DMS153 treated with DMSO at 0.1 percent for 48 hours (cell line): ENCODE measurements around the gene HIPK2.

Experiments
- DNase-seq: peaks from one replicate; lab custom pipeline; 2025; ENCODE audit not compliant: unreplicated experiment; lab: John Stamatoyannopoulos, UW

Gene HIPK2

DNA sequence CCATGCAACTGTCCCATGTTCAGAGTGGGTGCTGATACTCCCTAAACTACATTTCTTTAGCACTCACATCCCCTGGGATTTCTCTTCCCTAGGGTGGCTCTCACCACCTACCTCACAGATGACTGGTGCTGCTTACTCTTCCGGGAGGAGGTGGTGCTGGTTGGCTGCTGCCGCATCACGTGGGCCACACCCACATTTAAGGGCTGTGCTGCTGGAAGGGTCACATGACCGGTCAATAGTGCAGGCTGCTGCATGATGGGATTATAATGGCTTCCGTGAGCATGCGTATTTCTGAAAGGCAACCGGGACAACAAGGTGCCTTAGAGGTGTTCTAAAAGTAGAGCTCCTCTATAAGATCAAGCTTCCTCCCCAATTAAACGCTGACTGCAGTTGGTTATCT is 177.5 kb downstream of the HIPK2 start:
- no peak for DNase-seq

- peak; percentile 7 for DNase-seq
These were observed 179.2 kb downstream of the HIPK2 start for GRCh38 chr7:139598642-139599041.

GRCh38 chr7:139597028-139597427 is 180.8 kb downstream of the HIPK2 start:
- no peak for DNase-seq

DNA sequence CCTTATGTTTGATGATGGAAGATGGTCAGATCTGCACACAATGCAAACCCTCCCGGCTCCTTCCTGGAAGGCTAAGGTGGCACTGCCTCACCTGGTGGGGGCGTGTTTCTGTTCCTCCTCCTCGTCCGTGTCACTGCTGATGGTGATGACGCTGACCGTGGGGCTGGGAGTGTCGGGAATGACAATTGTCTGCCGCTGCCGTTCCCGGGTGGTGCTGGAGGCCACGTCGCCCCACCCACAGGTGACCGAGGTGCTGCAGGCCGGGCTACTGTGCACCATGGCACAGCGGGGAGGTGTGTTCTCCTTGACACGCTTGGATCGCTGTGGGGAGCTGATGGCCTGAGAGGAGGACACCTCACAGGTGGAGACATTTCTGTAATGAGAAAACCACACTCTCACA is 181.2 kb downstream of the HIPK2 start:
- no peak for DNase-seq

DNA sequence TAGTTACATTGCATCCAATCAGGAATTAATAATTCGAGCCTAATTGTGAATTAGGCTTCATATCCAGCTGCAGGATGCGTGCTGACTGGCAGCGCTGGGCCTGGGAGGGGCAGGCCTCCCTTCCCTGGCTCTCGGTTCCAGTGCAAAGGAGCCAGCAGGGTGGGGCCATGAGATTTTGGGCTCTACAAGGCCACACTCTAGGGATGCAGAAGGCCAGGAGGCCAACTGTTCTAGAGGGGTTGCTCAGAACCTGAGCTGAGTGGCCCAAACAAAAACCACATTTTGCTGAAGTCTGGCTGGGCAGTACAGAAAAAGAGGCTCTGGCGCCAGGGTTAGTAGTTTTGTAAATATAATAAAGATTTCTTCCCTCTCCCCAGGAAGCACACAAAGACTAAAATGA is 182.0 kb downstream of the HIPK2 start:
- DNase-seq = no peak

GRCh38 chr7:139594911-139595476 is 182.8 kb downstream of the HIPK2 start:
- DNase-seq = no peak

GRCh38 chr7:139594090-139594489 is 183.7 kb downstream of the HIPK2 start:
- no peak for DNase-seq

DNA sequence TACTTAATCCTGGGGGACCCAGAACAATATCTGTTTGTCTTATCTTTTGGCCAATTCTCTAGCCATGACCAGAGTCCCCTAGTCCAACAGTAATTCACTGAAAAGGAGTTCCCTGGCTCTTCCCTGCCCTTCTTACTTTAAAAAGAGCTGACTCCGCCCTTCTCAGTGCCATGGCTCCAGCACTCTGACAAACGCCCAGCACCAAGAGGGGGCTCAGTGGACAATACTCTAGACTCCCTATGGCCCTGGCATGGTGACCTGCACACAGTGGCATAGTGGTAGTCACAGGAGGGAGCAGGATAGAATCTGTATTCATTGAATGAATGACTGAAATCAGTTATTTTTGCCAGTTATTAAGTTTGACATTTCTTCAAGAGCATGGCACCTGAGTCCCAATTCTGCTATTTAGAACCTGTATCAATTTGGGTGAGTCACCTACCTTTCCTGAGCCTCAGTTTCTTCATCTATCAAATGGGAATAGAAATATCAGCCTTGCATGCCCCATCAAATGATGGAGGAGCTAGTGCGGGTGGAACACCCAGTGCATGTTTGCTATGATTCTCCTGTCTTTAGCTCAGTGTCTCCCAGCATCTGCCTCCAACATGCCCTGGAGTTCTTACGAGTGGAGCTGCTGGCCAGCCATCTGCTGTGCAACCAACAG is 184.9 kb downstream of the HIPK2 start:
- no peak for DNase-seq

GRCh38 chr7:139591550-139592195 is 186.1 kb downstream of the HIPK2 start:
- DNase-seq = no peak

- DNase-seq = no peak
These were observed 188.3 kb downstream of the HIPK2 start for GRCh38 chr7:139589474-139589873.

DNA sequence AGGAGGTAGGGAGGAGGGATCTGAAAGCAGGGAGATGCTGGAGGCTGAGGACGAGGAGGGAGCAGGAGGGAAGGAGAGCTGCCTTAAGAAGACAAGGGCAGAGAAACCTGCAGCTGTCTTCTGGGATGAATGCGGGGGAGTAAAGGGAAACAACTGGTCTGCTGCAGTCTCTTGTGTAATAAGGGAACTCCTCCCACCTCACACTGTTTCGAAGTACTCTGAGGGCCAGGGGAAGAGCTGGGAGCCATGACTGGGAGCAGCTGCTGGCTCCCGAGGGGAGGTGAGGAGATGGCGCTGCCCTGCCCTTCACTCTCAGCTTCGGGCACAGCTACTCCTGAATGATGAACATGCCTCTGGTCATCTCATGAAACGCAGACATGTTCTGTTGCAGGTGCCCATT is 189.2 kb downstream of the HIPK2 start:
- DNase-seq = no peak

GRCh38 chr7:139587535-139587934 is 190.3 kb downstream of the HIPK2 start:
- no peak for DNase-seq

DNA sequence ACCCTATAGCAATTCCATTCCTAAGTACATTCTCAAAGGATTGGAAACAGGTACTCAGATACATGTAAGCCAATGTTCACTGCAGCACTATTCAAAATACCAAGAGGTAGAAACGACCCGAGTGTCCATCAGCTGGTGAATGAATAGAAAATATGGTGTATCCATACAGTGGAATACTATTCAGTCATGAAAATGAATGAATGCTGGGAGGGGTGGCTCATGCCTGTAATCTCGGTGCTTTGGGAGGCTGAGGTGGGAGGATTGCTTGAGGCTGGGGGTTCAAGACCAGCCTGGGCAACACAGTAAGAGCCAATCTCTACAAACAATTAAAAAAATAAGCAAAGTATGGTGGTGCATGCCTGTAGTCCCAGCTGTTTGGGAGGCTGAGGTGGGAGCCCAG is 191.5 kb downstream of the HIPK2 start:
- DNase-seq = no peak

- DNase-seq = no peak
These were observed 192.8 kb downstream of the HIPK2 start for GRCh38 chr7:139585042-139585441.

GRCh38 chr7:139583826-139584553 is 193.8 kb downstream of the HIPK2 start:
- no peak for DNase-seq

DNA sequence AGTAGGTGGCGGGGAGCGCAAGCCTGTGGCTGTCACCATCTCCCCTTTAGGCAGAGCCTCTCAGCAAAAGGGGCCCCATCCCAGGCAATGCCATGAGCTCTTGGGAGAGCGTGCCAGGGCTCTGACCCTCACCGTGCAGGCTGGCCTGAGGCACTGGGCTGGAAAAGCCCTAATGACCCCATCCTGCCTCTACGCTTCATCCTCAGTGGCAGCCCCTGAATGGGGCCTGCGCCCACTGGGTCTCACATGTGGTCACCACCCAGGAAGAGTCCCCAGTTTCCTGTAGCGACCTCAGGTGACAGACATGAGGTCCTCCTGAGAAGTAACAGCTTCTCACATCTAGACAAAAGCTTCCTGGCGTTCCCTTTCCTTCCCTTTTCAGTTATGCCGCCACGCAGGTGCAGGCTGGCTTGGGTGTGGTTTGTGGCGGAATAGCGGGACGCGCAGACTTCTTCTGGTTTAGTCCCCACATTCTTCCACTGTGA is 195.1 kb downstream of the HIPK2 start:
- no peak for DNase-seq

GRCh38 chr7:139582130-139582650 is 195.6 kb downstream of the HIPK2 start:
- no peak for DNase-seq

- no peak for DNase-seq
These were observed 197.4 kb downstream of the HIPK2 start for GRCh38 chr7:139580435-139580834.

DNA sequence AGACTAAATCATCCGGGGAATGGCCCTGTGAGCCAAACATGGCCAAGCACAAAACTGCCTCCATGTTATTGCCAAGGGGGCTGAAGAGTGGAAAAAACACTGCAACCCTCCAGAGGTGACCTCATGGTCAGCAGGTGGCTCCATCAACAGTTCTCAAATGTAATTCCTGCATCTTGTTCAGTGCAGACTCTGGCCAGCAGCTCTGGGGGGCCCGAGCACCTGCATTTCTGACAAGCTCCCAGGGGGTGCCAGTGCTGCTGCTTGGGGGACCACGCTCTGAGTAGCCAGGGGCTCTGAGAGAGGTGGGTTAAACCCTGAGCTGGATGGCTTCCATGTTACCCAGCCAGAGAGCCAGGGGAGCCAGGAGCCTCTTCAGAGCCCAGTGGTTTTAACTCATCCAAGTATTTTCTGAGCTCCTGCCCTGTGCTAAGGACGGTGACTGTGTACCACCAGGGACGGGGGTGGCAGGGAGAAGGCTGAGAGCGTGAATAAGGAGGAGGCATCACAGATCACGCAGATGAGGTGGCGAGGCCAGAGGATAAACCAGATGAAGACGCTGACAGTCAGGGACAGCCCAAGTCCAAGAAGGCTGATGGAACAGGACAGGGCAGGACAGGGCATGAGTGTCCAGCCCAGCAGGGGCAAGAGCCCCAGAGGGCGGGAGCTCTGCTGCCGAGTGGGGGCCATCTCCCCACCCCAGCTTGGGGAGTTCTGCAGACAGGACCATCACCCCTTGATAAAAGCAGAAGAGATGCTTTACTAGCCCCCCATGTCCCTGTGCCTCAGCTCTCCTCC is 201.4 kb downstream of the HIPK2 start:
- no peak for DNase-seq

DNA sequence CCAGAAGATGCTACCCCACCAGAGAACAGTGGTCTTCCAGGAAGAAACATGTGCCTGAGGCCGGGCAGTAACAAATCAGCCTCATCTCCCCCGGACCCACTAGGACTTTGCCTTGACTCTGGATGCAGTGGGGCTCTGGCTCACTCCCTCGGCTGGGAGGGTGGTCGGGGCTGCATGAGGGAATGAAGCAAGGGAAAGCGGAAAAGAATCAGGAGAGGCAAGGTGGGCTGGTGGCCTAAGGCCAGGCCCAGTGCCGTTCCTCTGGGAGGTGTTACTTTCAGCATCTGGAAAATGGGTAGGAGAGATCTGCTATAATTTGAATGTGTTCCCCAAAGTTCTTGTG is 202.5 kb downstream of the HIPK2 start:
- DNase-seq = no peak
